Activated naive CD8-positive, alpha-beta T cell (primary cell): ENCODE results near the gene TFPI.

ENCODE experiments used
- H3K27ac Mint-ChIP-seq: one replicate; pipeline ENCODE4 v1.8.0; 2021; ENCODE audit warnings: mixed read lengths
- H3K27me3 Mint-ChIP-seq: one replicate; pipeline ENCODE4 v1.8.0; 2021; ENCODE audit warnings: mixed read lengths
- H3K36me3 Mint-ChIP-seq: one replicate; pipeline ENCODE4 v1.8.0; 2021; ENCODE audit warnings: mixed read lengths
- H3K4me1 Mint-ChIP-seq: one replicate; pipeline ENCODE4 v1.8.0; 2021; ENCODE audit warnings: low read depth, mixed read lengths
- H3K4me3 Mint-ChIP-seq: one replicate; pipeline ENCODE4 v1.8.0; 2021; ENCODE audit warnings: mild to moderate bottlenecking, mixed read lengths
- H3K9me3 Mint-ChIP-seq: one replicate; pipeline ENCODE4 v1.8.0; 2021; ENCODE audit warnings: low read depth, mixed read lengths

TFPI gene

DNA sequence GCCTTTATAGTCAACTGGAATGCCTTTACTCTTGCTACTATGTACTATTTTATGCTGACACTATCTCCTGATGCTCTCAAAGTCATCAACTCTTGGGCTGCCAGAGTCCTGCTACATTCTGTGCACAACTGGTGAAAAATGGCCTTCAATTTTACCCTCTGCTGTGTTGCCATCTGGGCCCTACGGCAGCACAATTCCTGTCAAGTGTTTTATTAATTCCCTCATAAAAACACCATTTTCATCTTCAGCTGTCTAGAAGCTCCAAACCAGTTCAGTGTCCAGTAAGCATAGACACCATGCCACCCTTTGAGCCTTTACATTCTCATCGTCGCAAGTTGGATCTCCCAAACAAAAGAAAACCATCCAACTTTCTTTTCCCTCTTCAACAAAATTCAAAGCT is 132.7 kb downstream of the TFPI start:
- H3K27me3 Mint-ChIP-seq = no peaks in the 10 kb centered on the region
- no peaks in the 10 kb centered on the region for H3K36me3 Mint-ChIP-seq
- H3K27ac Mint-ChIP-seq = no peak overlapping the region
- no peaks in the 10 kb centered on the region for H3K4me1 Mint-ChIP-seq
- H3K4me3 Mint-ChIP-seq = no peak overlapping the region
- no peaks in the 10 kb centered on the region for H3K9me3 Mint-ChIP-seq

- no peaks in the 10 kb centered on the region for H3K27me3 Mint-ChIP-seq
- no peaks in the 10 kb centered on the region for H3K9me3 Mint-ChIP-seq
- H3K4me1 Mint-ChIP-seq = no peaks in the 10 kb centered on the region
- no peak overlapping the region for H3K27ac Mint-ChIP-seq
- no peak overlapping the region for H3K4me3 Mint-ChIP-seq
- H3K36me3 Mint-ChIP-seq = no peaks in the 10 kb centered on the region
Observed at GRCh38 chr2:187419808-187420207, 134.4 kb downstream of the TFPI start.

DNA sequence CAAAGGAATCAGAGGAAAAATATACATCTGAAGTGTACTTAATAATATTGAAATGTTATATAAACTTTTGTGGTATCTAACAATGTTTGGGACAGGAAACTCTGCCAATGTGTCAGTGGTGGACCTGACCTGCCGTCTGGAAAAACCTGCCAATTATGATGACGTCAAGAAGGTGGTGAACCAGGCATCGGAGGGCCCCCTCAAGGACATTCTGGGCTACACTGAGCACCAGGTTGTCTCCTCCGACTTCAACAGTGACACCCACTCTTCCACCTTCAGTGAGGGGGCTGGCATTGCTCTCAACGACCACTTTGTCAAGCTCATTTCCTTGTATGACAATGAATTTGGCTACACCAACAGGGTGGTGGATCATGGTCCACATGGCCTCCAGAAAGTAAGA is 138.8 kb downstream of the TFPI start:
- no peaks in the 10 kb centered on the region for H3K4me1 Mint-ChIP-seq
- no peak overlapping the region for H3K4me3 Mint-ChIP-seq
- peaks cover 3% of the 10 kb centered on the region for H3K9me3 Mint-ChIP-seq
- no peak overlapping the region for H3K27ac Mint-ChIP-seq
- H3K36me3 Mint-ChIP-seq = no peaks in the 10 kb centered on the region
- H3K27me3 Mint-ChIP-seq = no peaks in the 10 kb centered on the region
